Measurements from ENCODE around the gene ASPHD1.
"Not testable (repeated sequence)": the region's sequence is repeated elsewhere in the genome, so short reads cannot be mapped to it uniquely, and the experiment has no call there.

Gene ASPHD1

DNA sequence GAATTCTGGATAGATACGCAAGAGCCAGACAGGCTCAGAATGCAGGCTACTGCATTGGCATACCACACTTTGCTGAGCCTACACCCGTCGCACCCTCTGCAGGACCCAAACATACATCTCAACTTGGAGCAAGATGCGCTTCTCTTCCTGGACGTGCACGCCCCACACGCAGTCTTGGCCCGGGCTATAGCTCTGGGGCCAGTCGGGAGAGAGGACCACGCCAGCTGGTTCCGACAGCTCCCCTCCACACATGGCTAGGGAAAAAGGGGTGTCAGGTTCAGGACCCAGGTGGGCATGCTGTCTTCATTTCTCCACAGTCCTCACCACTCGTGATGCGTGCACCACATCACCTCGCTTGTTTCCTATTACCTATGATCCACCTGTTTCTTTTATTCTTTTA lies 22.1 kb upstream of the ASPHD1 start:
- DNase-seq: no peak

DNA sequence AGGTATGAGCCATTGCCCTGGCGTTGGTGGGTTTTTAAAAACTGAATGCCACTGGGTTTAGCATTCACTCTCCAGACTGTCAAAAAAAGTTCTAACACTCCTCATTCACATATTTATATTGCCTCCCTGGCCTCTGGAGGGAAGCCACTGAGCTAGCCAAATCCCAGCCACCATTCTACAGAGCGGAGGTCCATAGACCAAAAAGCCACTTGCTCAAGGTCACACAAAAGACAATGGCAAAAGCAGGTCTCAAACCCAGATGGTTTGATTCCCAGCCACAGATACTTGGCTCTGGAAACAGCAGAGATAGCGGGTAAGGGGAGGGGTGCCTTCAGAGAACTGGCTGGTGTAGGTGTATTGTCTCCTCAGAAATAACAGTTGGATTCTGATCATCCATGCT lies 19.2 kb upstream of the ASPHD1 start:
- DNase-seq: no peak

DNA sequence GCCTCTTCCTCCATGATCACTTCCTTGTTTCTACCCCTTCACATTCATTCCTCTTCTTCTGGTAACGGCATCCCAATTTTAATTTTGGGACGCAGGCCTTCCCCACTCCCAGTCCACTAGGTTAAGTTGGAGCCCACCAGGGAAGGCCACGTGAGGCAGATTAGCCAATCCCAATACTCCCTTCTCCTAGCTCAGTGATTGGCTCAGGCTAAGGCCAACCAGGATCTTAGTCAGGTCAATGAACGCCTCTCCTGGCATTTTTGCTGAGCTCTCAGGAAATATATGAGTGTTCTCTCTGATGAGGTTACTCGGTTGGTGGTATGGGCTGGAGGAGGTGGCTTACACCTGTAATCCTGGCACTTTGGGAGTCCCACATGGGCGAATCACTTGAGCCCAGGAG lies 16.3 kb upstream of the ASPHD1 start:
- no peak for DNase-seq

DNA sequence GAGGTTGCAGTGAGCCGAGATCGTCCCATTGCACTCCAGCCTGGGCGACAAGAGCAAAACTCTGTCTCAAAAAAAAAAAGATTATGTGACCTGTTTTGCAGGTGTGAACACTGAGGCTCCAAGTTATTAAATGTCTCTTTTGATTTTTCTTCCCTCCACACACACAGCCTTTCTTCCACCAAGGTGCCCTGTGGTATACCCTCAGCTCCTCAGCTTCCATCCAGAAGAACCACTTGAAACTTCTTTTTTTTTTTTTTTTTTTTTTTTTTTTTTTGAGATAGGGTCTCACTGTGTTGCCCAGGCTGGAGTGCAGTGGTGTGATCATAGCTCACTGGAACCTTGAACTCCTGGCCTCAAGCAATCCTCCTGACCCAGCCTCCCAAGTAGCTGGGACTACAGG lies 10.9 kb upstream of the ASPHD1 start:
- not testable (repeated sequence) for DNase-seq

DNA sequence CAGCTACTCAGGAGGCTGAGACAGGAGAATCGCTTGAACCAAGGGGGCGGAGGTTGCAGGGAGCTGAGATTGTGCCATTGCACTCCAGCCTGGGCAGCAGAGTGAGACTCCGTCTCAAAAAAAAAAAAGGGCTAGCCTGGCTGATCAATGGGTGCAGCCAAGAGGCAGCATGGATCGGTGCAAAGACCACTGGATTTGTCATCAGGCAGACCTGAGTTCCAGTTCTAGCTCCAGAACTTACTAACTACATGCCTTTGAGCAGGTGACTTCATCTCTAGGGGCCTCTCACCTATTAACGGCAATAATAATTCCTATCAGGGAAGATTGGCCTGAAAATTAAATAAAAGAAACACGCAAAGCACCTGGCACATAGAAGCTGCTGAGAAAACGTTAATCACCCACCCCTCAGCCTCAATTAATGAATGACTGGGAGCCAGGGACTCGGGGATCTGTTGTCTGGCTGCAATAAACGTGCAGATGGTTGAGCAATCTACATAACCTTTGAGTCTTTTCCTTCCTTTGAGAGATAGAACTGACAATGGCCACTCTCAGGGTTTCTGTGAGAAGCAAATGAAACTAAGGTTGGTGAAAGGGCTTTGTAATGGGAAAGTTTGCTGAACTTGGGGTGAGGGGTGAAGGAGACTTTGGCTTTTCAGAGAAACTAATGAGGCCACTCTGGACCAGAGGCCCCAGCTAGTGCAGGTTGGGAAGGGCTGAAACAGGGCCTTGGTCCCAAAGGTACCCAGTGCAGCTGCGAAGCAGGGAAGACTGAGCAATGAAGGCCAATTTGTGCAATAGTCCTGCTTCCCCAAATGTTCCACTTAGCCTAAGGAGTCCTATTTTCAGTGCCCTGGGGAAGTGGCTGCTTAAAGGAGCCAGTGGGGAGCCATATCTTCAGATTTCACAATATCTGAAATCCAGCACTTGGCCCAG lies 8.5 kb upstream of the ASPHD1 start:
- no peak for DNase-seq

DNA sequence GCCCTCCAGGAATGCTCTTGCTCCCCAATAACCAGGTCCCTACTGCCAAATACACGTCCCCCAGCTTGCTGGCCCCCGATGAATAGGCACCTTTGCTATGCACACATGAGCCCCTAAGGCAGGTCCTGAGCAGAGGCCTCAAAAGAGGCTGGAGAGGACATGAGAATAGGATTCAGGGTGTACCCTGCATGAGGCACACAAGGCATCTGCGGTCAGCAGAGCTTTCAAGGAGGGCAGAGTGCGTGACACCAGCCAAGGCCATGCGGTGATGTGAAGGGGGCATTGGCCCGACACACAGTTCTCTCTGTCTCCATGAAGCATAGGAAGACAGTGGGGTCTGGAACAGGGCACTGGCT lies 7.9 kb upstream of the ASPHD1 start:
- DNase-seq: no peak

DNA sequence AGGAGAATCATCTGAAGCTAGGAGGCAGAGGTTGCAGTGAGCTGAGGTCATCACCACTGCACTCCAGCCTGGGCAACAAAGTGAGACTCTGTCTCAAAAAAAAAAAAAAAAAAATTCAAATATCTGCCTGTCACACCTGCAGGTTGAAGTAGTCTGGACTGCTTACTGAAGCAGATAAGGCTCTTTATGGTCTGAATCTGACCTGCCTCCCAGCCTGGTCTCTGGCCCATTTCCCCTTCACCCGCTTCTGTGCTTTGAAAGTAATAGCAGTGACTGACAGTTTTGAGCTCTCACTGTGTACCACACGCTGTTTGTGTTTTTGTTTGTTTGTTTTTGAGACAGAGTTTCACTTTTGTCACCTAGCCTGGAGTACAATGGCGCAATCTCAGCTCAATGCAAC lies 6.7 kb upstream of the ASPHD1 start:
- no peak for DNase-seq

DNA sequence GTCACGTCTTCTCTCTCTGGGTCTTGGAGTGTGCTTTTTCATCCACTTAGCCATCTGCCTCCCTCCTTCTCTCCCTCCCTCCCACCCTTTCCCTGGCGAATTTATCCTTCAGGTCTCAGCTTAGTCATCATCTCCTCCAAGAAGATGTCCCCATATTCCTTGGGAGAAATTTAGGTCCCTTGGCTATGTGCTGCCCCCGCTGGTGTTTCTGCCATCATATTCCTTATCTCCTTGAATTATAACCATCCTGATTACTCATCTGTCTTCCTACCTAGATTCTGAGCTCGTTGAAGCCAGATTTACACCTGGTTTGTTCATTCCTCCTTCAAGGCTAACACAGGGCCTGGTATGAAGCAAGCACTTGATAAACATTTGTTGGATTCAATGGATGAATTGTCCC lies 5.9 kb upstream of the ASPHD1 start:
- DNase-seq: no peak

DNA sequence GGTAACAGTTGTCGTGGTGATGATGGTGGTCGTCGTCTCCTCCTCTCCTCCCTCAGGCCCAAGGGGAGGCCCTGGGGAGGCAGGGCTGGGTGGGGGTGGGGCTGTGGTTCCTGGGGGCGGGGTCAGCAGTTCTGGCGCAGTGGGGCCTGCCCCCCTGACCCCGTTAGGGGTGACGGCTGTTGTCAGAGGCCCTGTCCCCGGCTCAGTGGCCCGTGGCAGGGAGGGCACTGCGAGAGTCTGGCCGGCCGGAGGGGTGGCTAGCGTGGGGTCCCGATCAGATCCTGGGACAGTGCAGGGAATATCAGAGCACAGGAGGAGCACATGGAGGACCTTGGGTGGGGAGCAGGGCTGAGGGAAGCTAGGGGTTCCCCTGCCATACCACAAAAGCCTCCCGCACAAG lies 3.4 kb upstream of the ASPHD1 start:
- no peak for DNase-seq

DNA sequence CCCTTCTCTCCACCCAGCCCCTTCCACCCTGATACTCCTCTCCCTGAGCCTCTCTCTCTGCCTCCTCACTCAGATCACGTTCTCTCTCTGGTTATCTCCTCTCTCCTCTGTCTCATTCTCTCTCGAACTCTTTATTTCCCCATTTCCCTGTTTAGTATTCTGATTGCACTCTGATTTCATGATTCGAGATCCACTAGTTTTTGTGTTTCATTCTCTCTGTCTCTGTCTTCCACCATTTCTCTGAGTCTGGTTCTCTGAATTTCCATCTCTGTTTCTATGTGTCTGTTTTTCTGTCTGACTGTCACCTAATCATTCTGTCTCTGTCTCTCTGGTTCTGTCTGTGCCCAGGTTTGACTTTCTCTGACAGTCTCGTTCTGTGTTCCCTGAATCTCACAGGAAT lies 3.0 kb upstream of the ASPHD1 start:
- no peak for DNase-seq

DNA sequence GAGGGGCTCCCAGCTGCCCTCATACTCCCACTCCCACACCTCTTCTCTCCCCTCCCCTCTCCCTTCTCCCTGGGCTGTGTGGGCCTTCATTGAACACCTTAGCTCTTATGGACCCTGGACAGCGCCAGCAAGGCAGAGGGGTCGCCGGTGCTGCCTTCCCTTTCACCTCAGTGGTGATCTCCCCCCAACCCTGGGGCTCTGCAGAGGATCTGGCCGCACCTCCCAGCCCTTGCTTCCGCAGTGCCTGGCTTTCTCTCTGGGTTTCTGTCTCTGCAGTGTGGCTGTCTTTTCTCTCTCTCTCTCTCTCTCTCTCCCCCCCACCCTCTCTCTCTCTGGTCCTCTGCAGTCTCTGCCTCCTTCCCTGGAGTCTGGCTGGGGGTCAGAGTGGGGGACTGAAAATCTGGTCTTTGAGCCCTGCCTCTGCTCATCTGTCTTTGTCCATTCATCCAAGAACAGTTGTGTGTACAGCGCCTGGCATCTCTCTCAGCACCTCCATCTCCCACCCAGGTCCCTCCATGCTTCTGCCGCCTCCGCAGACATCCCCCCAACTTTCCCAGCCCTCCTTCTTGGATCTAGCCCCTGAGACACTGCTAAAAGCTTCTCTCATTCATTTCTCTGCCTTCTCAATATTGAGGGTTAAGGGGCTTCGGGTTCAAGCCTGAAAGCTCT lies 2.0 kb upstream of the ASPHD1 start:
- DNase-seq: no peak

DNA sequence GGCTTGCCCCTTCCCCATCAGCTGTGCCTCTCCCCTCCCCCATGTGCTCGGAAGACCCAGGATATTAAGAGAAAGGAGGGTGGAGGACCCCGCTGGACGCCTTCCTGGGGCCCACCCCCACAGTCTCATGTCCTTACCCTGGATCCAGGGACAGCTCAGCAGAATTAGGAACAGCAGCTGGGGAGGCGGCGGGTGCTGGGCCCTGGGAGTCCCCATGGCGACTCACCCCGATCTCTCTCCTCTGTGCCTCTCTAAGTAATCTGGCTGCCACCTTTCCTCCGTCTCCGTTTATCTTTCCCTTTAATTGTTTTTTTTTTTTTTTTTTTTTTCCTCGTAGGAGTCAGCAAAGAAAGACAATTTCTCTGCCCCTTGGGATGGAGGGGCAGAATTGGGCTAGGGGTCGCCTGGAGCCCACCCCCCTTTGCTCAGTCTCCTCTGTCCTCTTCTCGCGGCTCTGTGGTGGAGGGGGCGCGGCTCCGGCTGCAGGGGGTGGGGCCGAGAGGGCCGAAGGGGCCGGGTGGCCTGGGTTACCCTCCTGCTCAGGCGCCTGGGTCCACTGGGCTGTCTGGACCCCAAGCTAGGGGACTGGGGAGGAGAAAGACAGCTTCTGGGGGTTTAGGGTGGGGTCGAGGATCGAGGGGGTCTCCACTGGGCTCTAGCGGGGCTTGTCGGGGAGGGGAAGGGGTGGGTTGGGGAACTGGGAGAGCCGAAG lies 1.3 kb upstream of the ASPHD1 start:
- DNase-seq: no peak

DNA sequence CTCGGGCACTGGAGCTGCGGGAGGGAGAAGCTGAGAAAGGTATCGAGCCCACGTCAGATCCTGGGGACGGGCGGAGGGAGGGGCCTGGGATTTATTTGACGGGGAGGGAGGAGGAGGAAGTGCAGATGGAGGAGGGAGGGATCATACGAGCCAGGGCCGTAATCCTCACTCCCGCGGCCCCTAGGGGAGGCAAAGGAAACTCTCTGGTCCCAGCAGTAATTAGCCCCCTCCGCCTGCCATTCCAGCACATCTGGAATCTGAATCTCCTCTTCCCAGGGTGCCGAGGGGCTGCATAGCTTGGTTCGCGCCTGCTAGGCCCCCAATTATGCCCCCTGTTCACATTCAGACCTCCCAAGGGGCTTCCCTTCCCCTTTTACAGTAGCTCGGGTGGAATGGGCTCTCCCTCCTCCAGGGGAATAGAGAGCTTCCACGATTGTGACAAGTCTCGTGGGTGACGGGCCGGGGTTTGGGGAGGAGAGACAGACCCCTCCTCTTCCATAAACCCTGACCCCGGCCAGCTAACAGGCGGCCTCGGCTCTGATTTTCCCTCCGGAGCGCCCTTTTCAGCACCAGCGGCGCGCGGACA lies 679 bp upstream of the ASPHD1 start, which contains the start of gene SEZ6L2:
TSS of gene SEZ6L2 (minus strand) at position 35 of the 586 bp plus-strand sequence. CDS start 531 bp downstream, outside the sequence.
- no peak for DNase-seq

DNA sequence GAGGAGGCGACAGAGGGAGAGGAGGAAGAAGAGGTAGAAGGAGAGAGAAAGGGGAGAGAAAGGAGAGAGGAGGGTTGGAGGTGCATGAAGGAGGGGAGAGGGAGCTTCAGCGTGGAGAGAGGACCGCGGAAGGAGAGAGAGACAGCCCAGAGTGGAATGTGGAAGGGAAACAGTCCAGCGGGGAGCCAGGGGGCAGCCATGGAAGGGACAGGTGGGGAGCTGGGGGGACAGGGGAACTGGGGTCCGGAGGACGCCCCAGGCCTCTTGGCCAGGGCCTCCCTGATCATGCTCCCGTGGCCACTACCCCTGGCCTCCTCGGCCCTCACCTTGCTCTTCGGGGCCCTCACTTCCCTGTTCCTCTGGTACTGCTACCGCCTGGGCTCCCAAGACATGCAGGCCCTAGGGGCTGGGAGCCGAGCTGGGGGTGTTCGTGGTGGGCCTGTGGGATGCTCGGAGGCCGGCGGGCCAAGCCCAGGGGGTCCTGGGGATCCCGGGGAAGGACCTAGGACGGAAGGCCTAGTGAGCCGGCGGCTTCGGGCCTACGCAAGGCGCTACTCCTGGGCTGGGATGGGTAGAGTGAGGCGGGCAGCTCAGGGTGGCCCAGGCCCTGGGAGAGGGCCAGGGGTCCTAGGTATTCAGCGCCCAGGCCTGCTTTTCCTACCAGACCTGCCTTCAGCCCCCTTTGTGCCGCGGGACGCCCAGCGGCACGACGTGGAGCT lies 759 bp downstream of the ASPHD1 start:
- no peak for DNase-seq

DNA sequence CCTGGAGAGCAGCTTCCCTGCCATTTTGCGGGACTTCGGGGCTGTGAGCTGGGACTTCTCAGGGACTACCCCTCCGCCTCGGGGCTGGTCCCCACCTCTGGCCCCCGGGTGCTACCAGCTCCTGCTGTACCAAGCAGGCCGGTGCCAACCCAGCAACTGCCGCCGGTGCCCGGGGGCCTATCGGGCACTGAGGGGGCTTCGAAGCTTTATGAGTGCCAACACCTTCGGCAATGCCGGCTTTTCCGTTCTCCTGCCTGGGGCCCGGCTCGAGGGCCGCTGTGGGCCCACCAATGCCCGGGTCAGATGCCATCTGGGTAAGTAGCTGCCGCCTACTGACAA lies 1.3 kb downstream of the ASPHD1 start:
- no peak for DNase-seq

DNA sequence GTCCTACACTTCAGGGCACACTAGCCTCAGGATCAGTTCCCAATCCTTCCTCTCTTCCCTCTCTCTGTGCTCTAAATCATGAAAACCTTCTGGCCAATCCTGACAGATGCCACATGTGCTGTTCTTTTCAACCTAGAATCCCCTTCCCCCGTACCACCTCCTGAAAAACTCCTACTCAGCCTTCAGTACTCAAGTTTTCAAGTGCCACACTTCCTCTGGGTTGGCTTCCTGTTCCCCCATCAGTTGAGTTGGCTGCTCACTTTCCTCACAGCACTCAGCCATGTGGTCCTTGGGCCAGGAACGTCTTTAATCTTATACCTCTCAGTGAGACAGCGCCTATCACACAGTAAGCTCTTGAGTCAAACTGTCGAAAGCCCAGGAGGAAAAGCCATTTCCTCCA lies 3.3 kb downstream of the ASPHD1 start:
- DNase-seq: no peak

DNA sequence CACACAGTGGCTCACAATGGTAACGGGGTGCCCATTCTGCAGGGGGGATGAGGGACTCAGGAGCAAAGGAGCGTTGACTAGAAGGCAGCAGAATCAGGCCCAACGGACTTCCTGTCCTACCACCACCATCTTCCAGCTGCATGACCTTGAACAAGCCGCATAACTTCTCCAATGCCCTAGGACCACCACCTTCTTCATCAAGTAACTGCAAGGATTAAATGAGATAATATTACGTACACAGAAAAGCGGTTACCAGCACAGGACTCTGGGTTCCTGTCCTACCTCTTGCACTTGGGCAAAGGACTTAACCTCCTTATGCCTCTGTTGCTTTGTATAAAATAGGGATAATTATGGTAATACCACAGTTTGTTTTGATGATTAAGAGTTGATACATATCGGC lies 4.7 kb downstream of the ASPHD1 start:
- DNase-seq: no peak

DNA sequence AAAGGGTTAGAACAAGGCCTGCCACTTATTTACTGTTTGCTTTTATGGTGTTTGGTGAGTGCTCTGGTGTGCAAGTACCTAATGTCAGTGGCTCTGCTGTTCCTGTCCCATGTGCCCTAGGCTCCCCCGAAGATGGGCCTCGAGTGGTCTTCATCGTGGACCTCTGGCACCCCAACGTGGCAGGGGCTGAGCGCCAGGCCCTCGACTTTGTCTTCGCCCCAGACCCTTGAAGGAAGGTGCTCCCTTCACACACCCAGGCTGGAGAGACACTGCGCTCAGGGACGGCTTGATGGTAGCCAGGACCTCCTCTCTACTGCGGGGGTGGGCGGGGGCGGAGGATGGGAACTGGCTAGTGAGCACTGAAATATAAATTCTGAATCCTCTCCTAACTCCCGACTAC lies 5.4 kb downstream of the ASPHD1 start:
- DNase-seq: no peak

DNA sequence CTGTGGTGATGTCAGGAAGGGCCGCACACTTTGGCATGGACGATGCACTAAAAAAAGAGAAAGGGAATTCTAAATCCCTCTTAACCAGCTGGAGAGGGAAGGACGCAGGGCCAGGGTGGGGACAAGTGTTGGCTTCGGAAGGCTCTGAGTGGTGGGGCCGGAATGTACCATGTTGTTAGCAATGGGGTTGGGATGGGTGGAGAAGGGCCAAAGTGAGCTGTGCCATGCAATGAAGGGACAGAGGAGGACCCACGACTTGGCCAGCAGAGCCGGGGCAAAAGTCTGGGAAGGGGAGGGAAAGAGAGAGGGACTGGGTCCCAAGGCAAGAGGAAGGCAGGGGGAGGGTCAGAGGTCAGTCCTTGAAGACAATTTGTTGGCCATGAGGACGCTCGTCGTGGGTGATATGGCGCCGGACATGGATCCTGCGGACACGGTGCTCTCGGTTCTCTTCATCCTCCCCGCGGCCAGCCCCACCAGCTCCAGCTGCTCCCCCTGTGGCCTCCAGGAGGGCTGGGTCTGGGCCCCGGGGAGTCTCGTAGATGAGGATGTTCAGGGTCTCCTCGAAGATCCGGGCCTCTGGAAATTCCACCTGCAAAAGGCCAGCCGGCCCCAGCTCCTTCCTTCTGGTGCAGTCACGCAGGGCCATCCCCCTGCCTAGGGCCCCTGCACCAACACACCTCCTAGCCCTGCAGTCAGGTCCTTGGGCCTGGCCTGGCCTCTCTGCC lies 6.4 kb downstream of the ASPHD1 start:
- no peak for DNase-seq

DNA sequence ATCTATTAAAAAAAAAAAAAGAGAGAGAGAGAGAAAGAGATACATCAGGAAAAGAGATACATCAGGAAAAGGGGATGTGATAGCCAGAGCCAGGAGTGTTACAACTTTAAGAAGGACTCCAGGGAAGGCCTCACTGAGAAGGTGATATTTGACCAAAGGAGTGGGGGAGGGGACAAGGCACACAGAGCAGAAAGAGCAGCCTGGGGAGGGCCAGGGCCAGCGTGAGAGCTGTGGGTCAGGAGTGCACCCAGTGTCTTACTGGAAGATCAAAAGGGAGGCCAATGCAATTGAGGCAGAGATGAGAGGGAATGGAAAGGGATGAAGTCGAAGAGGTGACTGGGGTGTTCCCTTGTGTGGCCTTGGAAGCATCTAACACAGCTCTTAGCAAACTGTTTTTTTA lies 7.7 kb downstream of the ASPHD1 start:
- DNase-seq: no peak

DNA sequence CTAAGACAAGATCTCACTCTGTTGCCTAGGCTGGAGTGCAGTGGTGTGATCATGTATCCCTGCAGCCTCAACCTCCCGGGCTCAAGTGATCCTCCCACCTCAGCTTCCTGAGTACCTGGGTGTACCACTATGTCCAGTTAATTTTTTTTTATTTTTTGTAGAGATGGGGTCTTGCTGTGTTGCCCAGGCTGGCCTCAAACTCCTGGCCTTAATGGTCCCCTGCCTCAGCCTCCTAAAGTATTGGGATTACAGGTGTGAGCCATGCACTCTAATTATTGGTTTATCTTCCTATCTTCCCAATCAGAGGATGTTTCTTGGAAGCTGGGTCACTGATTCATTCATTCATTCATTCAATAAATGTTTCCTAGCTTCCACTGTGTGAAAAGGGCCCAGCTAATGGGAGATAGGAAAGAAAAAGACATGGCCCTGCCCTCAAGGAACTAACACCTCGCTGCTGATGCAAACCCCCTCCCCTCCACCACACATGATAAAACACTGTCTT lies 8.5 kb downstream of the ASPHD1 start:
- DNase-seq: no peak

DNA sequence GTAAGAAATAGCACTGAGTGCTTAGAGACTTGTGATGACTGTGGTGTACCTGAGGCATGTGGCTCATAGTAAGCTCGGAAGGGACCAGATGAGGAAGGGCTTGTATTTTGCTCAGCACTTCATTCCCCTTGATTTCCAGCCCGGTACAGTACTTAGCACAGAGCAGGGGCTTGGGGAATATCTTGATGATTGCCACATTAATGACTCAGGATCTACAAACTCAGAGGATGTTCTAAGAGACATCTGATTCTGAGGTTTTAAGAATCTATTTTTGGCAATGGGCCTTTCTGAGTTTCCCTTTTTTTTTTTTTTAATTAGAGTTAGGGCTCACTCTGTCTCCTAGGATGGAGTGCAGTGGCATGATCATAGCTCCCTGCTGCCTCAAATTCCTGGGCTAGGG lies 9.1 kb downstream of the ASPHD1 start:
- DNase-seq: no peak
